ENCODE measurements around the gene SORT1. TPM values are rescaled to one million over a fixed set of nuclear protein-coding genes. Genes with fewer than 3 reads are reported as not detected.

Gene SORT1
- total and polyA plus RNA-seq, 2 of the 13 experiments (the other 11 are each of a cell fraction or from before 2014, with no cell fraction given) = 32.4 to 93.0 TPM

DNA sequence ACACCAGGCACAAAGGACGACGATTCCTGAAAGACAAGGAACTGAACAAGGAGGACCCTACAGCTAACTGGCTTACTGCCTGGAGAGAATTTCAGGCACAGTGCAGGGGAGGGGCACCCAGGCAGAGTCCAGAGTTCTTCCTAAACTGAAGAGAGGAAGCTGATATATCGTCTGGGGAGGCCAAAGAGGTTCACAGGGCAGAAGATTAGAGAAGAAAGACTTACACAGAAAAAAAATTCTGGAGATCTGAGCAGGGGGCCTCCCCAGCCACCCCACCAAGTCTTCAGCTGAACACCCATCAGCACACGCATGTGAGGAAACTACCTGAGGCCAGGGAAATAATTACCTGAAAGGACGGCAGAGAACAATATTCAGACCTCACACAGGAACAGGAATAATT lies 24.6 kb downstream of the SORT1 start (continued):
- TF ChIP-seq, protein P1, sequence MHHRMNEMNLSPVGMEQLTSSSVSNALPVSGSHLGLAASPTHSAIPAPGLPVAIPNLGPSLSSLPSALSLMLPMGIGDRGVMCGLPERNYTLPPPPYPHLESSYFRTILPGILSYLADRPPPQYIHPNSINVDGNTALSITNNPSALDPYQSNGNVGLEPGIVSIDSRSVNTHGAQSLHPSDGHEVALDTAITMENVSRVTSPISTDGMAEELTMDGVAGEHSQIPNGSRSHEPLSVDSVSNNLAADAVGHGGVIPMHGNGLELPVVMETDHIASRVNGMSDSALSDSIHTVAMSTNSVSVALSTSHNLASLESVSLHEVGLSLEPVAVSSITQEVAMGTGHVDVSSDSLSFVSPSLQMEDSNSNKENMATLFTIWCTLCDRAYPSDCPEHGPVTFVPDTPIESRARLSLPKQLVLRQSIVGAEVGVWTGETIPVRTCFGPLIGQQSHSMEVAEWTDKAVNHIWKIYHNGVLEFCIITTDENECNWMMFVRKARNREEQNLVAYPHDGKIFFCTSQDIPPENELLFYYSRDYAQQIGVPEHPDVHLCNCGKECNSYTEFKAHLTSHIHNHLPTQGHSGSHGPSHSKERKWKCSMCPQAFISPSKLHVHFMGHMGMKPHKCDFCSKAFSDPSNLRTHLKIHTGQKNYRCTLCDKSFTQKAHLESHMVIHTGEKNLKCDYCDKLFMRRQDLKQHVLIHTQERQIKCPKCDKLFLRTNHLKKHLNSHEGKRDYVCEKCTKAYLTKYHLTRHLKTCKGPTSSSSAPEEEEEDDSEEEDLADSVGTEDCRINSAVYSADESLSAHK (CRISPR knock-in tag; IDR thresholded peaks at IDR 0.05; ENCODE audit: borderline replicate concordance) = no peak
- TF ChIP-seq MAFF (IDR thresholded peaks at IDR 0.05; ENCODE audit: low read depth, low read length) (no peak), FOXK1 (CRISPR knock-in tag; IDR thresholded peaks at IDR 0.05; ENCODE audit: borderline replicate concordance, low read depth) (no peak), ZNF3 (CRISPR knock-in tag; IDR thresholded peaks at IDR 0.05) (no peak), PAF1 (CRISPR knock-in tag; IDR thresholded peaks at IDR 0.05) (no peak), NFIC (IDR thresholded peaks at IDR 0.05; ENCODE audit: low read length) (no peak), RBAK (CRISPR knock-in tag; IDR thresholded peaks at IDR 0.05) (no peak), JDP2 (CRISPR knock-in tag; IDR thresholded peaks at IDR 0.05; ENCODE audit: borderline replicate concordance) (no peak), ZNF850 (CRISPR knock-in tag; conservative IDR thresholded peaks at IDR 0.05) (no peak), SIX4 (CRISPR knock-in tag; IDR thresholded peaks at IDR 0.05) (no peak), ZNF879 (CRISPR knock-in tag; IDR thresholded peaks at IDR 0.05) (no peak), CHCHD3 (CRISPR knock-in tag; IDR thresholded peaks at IDR 0.05) (no peak), ZKSCAN8 (CRISPR knock-in tag; IDR thresholded peaks at IDR 0.05; ENCODE audit: borderline replicate concordance) (no peak), ZNF510 (CRISPR knock-in tag; IDR thresholded peaks at IDR 0.05; ENCODE audit: low read depth) (no peak), MAFK (conservative IDR thresholded peaks at IDR 0.05 in 1 of 2, IDR thresholded peaks at IDR 0.05 in 1 of 2; ENCODE audit: low read length in 2 of 2) (no peak), MIER2 (CRISPR knock-in tag; IDR thresholded peaks at IDR 0.05) (no peak), ZSCAN25 (CRISPR knock-in tag; IDR thresholded peaks at IDR 0.05) (no peak; the same call in 1 of the 2 replicates), ZNF513 (CRISPR knock-in tag; conservative IDR thresholded peaks at IDR 0.05) (no peak), ZBTB38 (CRISPR knock-in tag; IDR thresholded peaks at IDR 0.05) (no peak)
- TF ChIP-seq, protein P2, sequence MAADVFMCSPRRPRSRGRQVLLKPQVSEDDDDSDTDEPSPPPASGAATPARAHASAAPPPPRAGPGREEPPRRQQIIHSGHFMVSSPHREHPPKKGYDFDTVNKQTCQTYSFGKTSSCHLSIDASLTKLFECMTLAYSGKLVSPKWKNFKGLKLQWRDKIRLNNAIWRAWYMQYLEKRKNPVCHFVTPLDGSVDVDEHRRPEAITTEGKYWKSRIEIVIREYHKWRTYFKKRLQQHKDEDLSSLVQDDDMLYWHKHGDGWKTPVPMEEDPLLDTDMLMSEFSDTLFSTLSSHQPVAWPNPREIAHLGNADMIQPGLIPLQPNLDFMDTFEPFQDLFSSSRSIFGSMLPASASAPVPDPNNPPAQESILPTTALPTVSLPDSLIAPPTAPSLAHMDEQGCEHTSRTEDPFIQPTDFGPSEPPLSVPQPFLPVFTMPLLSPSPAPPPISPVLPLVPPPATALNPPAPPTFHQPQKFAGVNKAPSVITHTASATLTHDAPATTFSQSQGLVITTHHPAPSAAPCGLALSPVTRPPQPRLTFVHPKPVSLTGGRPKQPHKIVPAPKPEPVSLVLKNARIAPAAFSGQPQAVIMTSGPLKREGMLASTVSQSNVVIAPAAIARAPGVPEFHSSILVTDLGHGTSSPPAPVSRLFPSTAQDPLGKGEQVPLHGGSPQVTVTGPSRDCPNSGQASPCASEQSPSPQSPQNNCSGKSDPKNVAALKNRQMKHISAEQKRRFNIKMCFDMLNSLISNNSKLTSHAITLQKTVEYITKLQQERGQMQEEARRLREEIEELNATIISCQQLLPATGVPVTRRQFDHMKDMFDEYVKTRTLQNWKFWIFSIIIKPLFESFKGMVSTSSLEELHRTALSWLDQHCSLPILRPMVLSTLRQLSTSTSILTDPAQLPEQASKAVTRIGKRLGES (CRISPR knock-in tag; IDR thresholded peaks at IDR 0.05; ENCODE audit: borderline replicate concordance) = no peak
- TF ChIP-seq, protein P3, sequence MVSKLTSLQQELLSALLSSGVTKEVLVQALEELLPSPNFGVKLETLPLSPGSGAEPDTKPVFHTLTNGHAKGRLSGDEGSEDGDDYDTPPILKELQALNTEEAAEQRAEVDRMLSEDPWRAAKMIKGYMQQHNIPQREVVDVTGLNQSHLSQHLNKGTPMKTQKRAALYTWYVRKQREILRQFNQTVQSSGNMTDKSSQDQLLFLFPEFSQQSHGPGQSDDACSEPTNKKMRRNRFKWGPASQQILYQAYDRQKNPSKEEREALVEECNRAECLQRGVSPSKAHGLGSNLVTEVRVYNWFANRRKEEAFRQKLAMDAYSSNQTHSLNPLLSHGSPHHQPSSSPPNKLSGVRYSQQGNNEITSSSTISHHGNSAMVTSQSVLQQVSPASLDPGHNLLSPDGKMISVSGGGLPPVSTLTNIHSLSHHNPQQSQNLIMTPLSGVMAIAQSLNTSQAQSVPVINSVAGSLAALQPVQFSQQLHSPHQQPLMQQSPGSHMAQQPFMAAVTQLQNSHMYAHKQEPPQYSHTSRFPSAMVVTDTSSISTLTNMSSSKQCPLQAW (CRISPR knock-in tag; IDR thresholded peaks at IDR 0.05) = no peak
- TF ChIP-seq, protein P4, sequence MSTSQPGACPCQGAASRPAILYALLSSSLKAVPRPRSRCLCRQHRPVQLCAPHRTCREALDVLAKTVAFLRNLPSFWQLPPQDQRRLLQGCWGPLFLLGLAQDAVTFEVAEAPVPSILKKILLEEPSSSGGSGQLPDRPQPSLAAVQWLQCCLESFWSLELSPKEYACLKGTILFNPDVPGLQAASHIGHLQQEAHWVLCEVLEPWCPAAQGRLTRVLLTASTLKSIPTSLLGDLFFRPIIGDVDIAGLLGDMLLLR (CRISPR knock-in tag; IDR thresholded peaks at IDR 0.05) = no peak
